Fibroblast of skin of left quadriceps (primary cell): ENCODE results near the gene FBXO48.
"Not testable (repeated sequence)": the region's sequence is repeated elsewhere in the genome, so short reads cannot be mapped to it uniquely, and the experiment has no call there.

Source experiments
- DNase-seq, 2 experiments: peaks; one replicate each; pipeline ENCODE4 v3.0.0-alpha.2; 2013; ENCODE audit warnings: low read depth in 2 of 2

Gene FBXO48, protein sequence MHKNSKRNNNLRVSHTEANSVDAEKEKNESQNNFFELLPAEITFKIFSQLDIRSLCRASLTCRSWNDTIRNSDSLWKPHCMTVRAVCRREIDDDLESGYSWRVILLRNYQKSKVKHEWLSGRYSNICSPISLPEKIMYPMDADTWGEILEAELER

DNA sequence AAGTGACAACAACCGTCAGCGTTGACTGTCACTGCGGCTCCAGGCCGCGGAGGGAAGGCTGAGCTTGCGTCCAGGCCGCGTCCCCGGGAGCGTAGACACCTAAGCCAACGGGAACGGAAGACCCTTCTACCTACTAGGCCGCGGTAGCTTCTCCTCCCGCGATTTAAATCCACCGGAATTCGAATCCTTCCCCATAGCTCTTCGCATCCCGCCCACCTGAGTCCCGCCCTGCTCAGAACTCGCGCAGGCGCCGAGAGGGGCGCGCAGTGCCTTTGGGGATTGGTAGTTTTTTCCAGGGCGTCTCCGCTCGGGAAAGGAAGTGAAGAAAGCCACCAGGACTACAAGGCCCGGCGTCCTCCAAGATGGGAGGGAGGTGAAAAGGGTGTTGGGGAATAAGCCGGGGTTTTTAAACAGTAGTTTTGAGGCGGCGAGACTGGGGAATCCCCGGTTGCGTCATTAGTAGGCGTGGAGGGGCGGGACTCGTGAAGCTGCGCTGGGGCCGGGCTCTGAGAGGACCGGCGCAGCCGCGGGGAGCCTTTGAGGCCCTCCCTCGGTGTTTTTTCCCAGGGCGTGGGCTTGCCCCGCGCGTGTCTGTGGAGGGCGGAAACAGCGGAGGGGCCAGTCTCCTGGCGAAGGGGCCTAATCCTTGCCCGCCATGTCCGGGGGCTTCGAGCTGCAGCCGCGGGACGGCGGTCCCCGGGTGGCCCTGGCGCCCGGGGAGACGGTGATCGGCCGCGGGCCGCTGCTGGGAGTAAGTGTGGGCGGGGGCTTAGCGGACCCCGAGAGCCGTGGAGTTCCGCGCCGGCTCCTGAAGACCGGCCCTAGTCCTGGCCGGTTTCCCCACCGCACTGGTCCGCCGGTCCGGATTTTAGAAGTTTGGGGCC is at the start of gene FBXO48, which contains the start of gene APLF:
FBXO48 (minus strand) TSS at position 218 of the 884 bp plus-strand sequence. CDS start 2,149 bp downstream, outside the sequence.
APLF (plus strand) TSS at position 509 of the 884 bp plus-strand sequence; CDS start at position 656, 147 bp downstream.
- DNase-seq, result peak; percentile 99

DNA sequence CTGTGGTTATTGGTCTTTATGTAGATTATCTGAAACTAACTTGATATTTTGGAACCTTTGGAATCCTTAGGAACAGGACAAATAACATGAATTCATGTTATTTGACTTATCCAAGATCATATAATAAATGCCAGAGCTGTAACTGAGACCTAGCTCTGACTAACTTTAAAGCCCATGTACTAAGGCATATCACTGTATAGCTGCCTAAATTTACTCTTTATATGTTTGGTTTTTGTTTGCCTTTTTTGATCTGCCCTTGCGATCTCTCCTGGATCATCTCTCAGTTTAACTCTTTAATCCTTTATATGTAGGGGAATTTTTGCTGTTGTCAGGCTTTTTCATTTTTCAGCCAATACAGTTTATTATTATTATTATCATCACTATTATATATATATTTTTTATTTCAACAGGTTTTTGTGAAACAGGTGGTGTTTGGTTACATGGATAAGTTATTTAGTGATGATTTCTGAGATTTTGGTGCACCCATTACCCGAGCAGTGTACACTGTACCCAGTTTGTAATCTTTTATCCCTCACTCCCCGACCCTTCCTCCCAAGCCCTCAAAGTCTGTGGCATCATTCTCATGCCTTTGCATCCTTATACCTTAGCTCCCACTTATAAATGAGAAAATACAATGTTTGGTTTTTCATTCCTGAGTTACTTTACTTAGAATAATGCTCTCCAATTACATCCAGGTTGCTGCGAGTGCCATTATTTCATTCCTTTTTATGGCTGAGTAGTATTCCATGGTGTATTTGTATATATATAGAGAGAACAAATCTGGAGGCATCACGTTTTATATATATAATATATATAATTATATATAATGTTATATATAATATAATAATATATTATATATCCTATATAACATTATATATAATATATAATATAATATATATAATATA is 49.2 kb upstream of the FBXO48 start:
- no peak for DNase-seq

DNA sequence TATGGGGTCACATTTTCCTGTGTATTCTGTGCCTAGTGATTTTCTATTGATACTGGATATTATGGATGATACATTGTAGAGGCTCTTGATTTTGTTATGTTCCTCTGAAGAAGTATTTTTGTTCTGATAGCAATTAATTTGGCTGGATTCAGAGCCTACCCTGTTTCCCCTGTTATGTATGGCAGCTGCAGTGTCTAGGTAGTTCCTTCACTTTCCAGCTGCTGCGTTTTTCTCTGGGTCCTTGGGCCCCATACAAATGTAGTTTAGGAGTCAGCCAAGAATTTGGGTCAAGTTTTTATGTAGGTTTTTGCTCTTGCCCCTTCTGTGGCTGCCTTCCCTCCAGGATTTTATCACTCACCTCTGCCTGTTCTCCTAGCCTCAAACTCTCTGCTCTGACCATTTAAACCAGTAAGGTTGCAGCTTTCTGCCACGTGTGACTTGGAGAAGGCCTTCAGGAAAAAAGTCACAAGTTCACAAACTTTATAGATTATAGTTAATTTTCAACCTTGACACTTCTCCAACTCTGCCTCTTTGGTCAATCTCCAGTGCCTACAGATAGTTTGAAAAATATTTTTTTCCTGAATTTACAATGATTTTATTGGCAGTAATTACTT is 47.3 kb upstream of the FBXO48 start:
- no peak for DNase-seq

DNA sequence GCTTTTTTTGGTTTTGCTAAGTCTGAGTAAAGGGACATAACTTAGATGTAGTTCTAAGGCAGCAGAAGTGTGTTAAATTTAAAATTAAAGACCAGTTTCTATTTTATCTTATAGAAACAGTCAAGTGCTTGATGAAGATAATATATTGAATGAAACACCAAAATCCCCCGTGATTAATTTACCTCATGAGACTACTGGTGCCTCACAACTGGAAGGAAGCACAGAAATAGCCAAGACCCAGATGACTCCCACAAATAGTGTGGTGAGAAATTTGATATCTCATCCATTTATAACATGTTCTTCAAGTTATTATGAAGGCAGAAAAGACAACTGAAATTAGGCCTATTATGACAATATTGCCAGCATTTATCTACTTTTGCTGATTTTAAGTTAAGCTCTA is 45.9 kb upstream of the FBXO48 start:
- no peak for DNase-seq

DNA sequence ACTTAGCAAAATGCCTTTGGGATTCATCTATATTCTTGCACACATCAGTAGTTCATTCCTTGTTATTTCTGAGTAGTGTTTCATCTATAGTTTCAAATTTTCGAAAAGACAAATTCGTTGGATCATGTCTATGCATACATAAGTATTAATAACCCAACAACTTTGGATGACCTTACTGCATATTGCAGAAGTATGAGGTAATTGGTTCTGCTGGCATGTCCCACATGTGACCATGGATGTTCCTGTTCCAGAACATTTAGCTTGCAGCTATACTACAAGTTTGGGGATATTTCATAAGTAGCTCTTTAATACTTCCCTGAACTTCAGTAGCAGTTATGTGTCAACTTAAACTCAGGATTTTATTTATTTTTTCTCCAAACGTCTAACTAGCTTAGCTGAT is 45.2 kb upstream of the FBXO48 start:
- no peak for DNase-seq

DNA sequence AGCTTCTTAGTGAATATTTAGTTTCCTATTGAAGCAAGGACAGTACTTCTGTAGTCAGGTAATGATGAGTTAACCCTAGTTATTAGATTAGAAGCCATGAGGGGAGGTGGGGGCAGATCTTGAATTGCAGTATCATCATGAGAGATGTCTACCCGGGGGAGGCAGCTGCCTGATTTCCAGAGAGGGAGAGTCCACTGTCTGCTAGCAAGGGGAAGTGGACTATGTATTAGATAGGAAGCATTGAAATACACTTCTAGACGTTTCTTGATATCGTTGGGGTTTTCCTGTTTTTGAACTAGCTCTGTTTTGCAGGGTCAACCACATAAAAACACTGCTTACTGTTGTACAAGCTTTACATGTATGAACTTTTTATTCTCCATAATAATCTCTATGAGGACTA is 39.1 kb upstream of the FBXO48 start:
- DNase-seq, result no peak

DNA sequence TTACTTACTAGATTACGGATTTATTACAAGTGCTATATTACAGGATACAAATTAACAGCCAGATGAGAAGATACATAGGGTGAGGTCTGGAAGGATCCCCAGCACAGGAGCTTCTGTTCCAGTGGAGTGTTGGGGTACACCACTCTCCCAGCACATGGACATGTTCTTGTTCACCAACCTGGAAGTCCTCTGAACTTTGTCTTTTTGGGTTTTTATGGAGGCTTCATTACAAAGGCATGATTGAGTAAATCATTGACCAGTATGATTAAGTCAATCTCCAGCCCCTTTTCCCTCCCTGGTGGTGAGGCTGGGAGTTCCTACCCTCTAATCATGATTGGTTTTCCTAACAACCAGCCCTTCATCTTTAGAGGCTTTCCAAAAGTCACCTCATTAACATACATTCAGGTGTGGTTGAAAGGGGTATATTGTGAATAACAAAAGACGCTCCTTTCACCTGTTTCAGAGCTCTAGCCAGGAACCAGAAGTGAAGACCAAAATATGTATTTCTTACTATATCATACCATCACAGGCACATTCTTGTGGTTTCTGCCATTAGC is 38.6 kb upstream of the FBXO48 start:
- no peak for DNase-seq

DNA sequence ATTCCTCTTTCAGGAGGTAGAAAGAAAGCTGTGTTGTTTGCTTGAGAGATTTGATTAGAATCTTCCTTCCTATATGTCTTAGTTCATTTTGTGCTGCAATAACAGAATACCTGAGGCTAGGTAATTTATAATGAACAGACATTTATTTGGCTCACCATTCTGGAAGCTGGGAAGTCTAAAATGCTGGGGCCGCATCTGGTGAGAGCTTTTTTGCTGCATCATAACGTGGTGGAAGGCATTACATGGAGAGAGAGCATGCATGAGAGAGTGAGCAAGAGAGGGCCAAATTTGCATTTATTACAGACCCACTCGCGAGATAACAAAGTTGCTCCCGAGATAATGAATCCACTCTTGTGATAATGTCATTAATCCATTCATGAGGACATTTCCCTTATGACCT is 34.7 kb upstream of the FBXO48 start:
- DNase-seq, result no peak

DNA sequence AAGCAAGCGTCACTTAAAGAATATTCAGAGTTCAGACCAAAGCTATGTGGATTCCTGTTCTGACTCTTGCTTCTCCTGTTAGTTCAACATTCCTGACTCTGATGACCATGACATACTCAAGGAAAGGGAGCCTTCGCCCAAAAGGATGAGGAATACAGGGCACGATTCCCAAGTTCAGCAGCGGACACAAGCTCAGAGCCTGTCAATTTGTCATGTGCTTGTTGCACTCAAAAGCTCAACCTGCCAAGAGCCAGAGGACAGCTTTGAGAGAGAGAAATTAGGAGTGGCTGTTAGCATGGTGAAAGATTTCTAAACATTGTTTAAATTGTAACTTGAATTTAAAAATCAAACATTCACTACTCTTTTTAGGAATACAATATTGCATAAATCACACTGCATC is 33.6 kb upstream of the FBXO48 start:
- DNase-seq, result no peak

DNA sequence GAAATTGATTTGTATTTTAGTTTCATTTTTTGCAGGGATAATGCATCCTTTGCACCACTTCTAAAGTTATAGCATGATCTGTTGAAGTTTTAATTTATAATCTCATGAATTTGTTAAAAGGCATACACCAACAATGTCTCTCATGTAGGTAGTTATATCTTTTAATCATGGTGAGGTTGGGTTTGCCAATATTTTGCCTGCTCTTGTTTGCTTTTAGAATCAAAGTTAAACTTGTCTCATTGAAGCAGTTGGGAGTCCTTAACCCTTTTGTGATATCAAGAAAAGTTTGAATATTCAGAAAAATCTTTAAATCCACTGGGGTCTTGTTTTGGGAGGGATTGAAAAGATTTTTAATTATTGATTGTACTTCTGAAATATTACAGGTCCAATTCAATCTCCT is 32.0 kb upstream of the FBXO48 start:
- no peak for DNase-seq

DNA sequence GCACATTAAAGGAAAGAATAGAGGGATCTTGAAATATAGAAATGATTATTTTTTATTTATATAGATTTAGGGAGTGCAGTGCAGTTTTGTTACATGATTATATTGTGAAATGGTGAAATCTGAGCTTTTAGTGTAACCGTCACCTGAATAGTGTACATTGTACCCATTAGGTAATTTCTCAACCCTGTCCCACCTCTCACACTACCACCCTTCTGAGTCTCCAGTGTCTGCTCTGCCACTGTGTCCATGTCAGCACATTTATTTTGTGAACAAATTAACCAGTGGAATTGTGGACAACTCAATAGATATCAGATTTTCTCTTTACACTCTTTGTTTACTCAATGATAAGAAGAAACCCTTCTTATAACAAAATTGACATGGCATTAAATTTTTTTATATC is 24.5 kb upstream of the FBXO48 start:
- DNase-seq, result no peak

DNA sequence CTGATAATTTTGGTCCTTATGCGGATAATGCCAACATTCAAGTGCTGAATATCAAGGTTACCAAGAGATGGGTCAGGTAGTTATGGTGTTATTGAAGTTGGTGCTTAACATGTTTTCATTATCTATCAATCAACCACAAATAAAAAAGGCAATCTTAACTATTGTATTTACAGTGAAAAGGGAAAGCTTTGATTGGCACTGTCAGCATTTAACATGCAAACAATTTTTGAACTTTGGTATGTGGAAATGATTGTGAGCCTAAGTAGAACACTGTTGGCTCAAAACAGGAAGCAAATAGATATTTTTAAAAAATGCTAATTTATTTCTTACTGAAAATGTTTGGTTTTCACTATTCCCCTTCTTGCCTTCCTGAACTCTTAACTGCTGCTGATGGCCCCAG is 22.2 kb upstream of the FBXO48 start:
- no peak for DNase-seq

DNA sequence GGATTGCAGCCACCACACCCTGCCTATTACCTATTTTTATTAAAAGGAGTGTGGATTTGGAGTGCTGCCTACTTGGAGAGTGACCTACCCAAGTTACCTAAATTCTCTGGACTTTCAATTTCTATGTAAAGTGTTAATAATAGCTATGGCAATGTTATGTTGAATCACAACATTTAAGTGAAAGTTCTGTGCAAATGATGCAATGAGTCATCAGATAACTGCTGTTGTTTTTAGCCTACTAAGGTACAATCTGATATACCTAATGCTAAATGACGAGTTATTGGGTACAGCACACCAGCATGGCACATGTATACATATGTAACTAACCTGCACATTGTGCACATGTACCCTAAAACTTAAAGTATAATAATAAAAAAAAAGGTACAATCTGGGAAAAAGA is 21.5 kb upstream of the FBXO48 start:
- not testable (repeated sequence) for DNase-seq

DNA sequence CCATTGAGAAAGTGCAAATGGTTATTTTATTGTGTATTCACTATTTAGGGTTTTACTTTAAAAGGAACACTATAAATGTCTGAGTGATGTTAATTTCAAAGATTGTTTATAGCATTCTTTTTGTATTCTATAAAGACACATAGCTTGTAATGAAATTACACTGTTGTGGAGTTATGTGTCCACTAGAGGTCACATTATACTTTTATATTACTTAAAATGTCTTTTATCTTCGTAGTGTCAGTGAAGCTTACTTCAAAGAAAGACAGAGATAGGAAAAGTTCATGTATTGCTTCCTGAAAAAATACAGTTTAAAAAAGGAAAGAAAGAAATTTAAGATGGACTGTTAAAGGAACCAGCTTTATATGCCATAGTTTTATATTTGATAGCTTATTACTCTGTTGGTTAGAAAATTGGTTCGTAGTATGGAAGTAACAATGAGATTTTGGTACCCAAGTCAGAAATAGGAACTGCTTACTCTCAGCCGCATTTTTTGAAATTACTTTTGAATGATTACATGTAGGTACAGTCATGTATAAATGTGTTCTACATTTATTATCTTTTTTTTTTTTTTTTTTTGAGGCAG is 20.8 kb upstream of the FBXO48 start:
- no peak for DNase-seq

DNA sequence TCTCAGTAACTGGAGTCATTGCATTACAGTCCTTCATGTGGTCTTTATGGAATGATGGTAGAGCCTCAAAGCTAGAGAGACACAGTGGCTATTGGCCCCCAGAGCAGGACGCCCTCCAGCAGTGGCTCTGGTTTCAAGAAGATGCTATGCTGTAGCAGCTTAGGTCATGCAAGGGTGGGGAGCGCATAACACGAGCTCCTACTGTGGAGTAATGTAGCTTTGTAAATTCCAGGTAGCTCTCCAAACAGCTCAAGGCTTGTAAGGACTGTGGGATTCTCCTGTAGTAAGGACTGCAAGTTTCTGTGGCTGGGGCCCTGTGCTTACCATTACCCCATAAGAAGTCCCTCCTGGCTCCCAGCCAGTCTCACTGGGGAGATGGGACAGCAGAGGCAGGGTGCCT is 15.9 kb upstream of the FBXO48 start:
- DNase-seq, result no peak

DNA sequence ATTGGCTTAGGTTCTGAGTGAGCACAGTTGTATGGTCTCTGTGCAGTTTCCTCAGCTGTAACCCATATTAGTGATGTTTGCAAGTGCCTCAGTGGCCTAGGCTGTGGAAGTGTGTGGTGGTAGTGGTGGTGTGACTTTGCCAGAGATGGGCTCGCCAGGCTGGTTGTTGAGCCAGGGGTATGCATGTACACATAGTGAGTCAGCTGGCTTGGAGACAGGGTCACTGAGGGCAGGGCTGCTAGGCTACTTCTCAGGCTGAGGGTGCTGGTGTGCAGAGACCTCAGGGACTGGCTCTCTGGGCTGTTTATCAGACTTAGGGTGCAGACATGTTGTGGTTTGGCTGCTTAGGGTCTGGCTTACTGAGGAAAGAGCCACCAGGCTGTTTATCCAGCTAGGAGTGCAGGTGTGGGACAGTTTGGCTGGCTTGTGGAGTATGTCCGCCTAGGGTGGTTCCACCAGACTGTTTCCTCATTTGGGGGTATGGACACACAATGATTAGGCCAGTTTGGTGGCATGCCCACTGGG is 15.3 kb upstream of the FBXO48 start:
- DNase-seq, result no peak

DNA sequence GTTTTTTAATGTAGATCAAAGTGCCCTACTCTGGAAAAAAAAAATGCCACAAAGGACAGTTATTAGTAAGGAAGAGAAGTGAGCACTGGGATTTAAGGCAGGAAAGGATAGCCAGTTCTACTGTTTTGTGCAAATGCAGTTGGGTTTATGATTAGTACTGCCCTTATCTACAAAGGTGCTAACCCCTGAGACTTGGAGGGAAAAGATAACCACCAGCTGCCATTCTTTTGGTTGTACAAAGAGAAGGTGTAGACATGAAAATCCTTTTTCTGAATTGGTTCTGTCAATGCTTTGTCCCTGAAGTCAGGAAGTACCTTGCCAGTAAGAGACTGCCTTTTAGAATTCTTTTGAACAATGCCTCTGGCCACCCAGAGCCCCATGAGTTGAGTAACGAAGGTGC is 11.6 kb upstream of the FBXO48 start:
- no peak for DNase-seq

DNA sequence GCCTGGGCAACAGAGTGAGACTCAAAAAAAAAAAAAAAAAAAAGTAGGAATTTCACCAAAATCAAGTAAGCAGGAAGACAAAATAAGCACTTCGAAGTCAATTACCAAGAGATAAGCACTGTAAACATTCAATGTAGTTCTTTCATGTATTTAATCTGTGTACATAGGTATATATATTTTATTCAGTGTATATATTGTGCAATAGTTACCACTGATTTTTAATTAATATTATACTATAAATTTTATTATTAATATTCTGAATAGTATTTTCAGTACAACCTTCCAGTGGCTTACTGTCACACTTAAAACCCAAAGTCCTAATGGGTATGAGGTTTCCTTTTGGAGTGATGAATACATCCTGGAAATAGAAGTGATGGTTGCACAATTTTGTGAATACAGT is 9.4 kb upstream of the FBXO48 start:
- no peak for DNase-seq

DNA sequence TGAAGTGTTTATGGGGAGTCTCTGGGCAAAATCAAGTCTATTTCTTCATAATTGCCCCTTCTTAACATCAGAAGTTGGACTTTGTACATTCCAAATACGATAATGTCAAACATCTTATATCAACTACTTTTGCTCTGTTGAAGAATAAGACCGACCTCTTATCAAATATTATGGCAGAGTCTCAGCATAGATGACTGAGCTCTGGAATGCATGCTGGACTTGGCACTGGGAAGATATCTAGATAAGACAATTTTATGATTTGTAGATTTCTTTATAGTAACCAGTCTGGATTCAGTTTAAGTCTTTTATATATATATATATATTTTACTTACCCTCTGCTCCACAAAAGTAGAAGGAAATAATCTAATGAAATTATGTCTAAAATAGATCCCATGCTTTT is 8.5 kb upstream of the FBXO48 start:
- no peak for DNase-seq

DNA sequence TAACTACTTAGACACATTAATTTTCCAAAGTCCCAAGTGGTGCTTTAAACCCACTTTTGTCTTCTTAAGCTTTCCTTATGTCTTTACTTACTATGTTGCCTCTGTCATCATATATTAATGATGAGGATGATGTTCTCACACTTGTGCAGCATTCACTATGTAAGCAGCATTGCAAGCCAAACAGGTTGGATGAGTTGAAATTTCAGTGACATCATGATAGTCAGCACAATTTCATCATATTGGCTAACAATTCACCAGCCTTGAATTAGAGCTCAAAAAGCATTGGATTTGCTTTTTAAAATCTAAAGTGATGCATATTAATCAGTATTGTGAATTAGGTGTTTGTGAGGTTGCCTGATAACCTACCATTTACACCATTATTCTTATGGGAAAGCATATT is 8.0 kb upstream of the FBXO48 start:
- no peak for DNase-seq
